HepG2 (cell line): Measurements from ENCODE around the gene AGFG1. TPM values are rescaled to one million over a fixed set of nuclear protein-coding genes. Genes with fewer than 3 reads are reported as not detected.

ENCODE experiments used
- ATAC-seq: fragments of 200-7000 bp; cut with Tn5 transposase; 3 replicates; pipeline ENCODE4 v1.9.1; 2020; ENCODE audit warnings: mild to moderate bottlenecking, moderate library complexity
- BruUV-seq: library from RNA; stranded (reverse); fragments of 400-500 nt; replicated peaks from 2 replicates; lab custom pipeline; 2021; lab: Mats Ljungman, UMichigan
- CTCF ChIA-PET: fragments of 300-600 bp; formaldehyde crosslinking; extraction: SDS; loops from one replicate; lab custom pipeline; 2021; ENCODE audit warnings: low total read pairs, inconsistent platforms, low intra/inter-chr PET ratio; lab: Yijun Ruan, JAX
- POLR2A ChIA-PET: fragments of 350-600 bp; sonication (Branson Sonifier 250); formaldehyde crosslinking; loops from one replicate; lab custom pipeline; 2020; ENCODE audit warnings: antibody characterized with exemption, inconsistent platforms; lab: Yijun Ruan, JAX
- DNase-seq: peaks from one replicate; pipeline ENCODE4 v3.0.0-alpha.2; 2015; ENCODE audit warnings: low spot score
- FAIRE-seq: peaks from 3 replicates; lab custom pipeline; 2011; peaks lifted over from hg19 to GRCh38; lab: Jason Lieb, UNC
- H2AFZ ChIP-seq: one replicate; pipeline ENCODE4 v1.6.1; 2011; ENCODE audit warnings: low read length, inconsistent platforms
- H3K27ac ChIP-seq: fragments of 300-600 bp; 3 replicates; pipeline ENCODE4 v1.8.0; 2011; ENCODE audit warnings: mixed run types, mild to moderate bottlenecking, mixed read lengths, low read length, inconsistent platforms; ENCODE audit not compliant: insufficient read depth; ENCODE audit errors: extremely low read length
- H3K27me3 ChIP-seq, 2 experiments: fragments of 200-600 bp in 1 of 2; 2 replicates in 1 of 2; 3 replicates in 1 of 2; pipeline versions ENCODE4 v1.6.0 to v1.8.0; 2011; ENCODE audit warnings: low read length in 2 of 2, mild to moderate bottlenecking in 2 of 2, moderate library complexity in 2 of 2, inconsistent platforms in 1 of 2; ENCODE audit not compliant: insufficient read depth in 2 of 2, control insufficient read depth in 1 of 2
- H3K36me3 ChIP-seq, 2 experiments: fragments of 200-600 bp in 1 of 2; replicated peaks in 1 of 2; 2 replicates in 1 of 2; 3 replicates in 1 of 2; pipeline versions ENCODE4 v1.5.1 to v1.8.0; 2011; ENCODE audit warnings: low read length in 2 of 2, inconsistent platforms in 1 of 2; ENCODE audit not compliant: insufficient read depth in 2 of 2, control insufficient read depth in 1 of 2
- H3K4me1 ChIP-seq: 2 replicates; pipeline ENCODE4 v1.5.1; 2012; ENCODE audit warnings: low read length, inconsistent platforms; ENCODE audit not compliant: insufficient read depth
- H3K4me2 ChIP-seq: 2 replicates; pipeline ENCODE4 v1.6.0; 2011; ENCODE audit warnings: low read depth, low read length, inconsistent platforms
- H3K4me3 ChIP-seq, 3 experiments: fragments of 200-600 bp in 1 of 3; sonication (generic), shearing (Covaris generic) in 1 of 3; replicated peaks in 1 of 3; 2 replicates each; pipeline ENCODE4 v1.5.1; 2011 to 2016; ENCODE audit warnings: low read length in 3 of 3, inconsistent platforms in 2 of 3, low read depth in 2 of 3, mild to moderate bottlenecking in 2 of 3, control low read depth in 1 of 3, mixed read lengths in 1 of 3; ENCODE audit not compliant: insufficient read depth in 1 of 3
- H3K79me2 ChIP-seq: one replicate; pipeline ENCODE4 v1.6.1; 2011; ENCODE audit warnings: low read length, inconsistent platforms; ENCODE audit not compliant: insufficient read depth
- H3K9ac ChIP-seq: 2 replicates; pipeline ENCODE4 v1.6.0; 2011; ENCODE audit warnings: mild to moderate bottlenecking, low read depth, low read length, inconsistent platforms; ENCODE audit not compliant: insufficient read depth
- H3K9me3 ChIP-seq: 2 replicates; pipeline ENCODE4 v1.5.1; 2012; ENCODE audit warnings: mild to moderate bottlenecking, low read length
- H4K20me1 ChIP-seq: 2 replicates; pipeline ENCODE4 v1.6.0; 2011; ENCODE audit warnings: inconsistent platforms, mild to moderate bottlenecking, low read length, moderate library complexity; ENCODE audit not compliant: insufficient read depth
- CREB1 ChIP-seq, 2 experiments: fragments of 450-650 bp in 1 of 2; IDR thresholded peaks; 2 replicates each; pipeline ENCODE4 v1.6.1; 2016 to 2017; ENCODE audit warnings: control low read depth in 1 of 2, mild to moderate bottlenecking in 1 of 2, missing compliant biosample characterization in 1 of 2, missing genetic modification characterization in 1 of 2
- CREM ChIP-seq, 2 experiments: sonication (generic) in 1 of 2; formaldehyde crosslinking in 1 of 2; IDR thresholded peaks; 2 replicates each; pipeline versions ENCODE4 v1.4.0 to v1.6.1; 2016 to 2020; ENCODE audit warnings: antibody characterized with exemption in 1 of 2, mild to moderate bottlenecking in 1 of 2, missing genetic modification reagents in 1 of 2
- PAXIP1 ChIP-seq: sonication (generic); formaldehyde crosslinking; conservative IDR thresholded peaks from 2 replicates; pipeline ENCODE4 v1.4.0; 2020; ENCODE audit warnings: mild to moderate bottlenecking, missing genetic modification reagents, moderate library complexity
- ZBTB40 ChIP-seq, 2 experiments: fragments of 450-650 bp in 1 of 2; sonication (generic) in 1 of 2; formaldehyde crosslinking in 1 of 2; IDR thresholded peaks; 2 replicates each; pipeline versions ENCODE4 v1.6.1 to v1.8.0; 2016 to 2022; ENCODE audit warnings: antibody characterized with exemption in 1 of 2, mild to moderate bottlenecking in 1 of 2, missing genetic modification reagents in 1 of 2
- in situ Hi-C: cut with HindIII; loops from 2 replicates; pipeline ENCODE4 v1.10.0; 2017; ENCODE audit warnings: low pct_unique_long_range_greater_than_20kb; ENCODE audit not compliant: extremely low pct_ligation_motif_present
- intact Hi-C: fragments of 100-400 bp; cut with micrococcal nuclease; formaldehyde crosslinking; loops from one replicate; pipeline ENCODE4 v1.10.0; 2022; ENCODE audit not compliant: unreplicated experiment
- polyA plus RNA-seq, 8 experiments: library from polyadenylated mRNA; depleted of rRNA in 3 of 8; stranded (reverse) in 7 of 8; unstranded in 1 of 8; fragments of >200 nt; fragmentation: Illumina TruSeq in 4 of 8; extraction: Trizol in 4 of 8; gene quantifications; 2 replicates each; pipeline versions ENCODE4 v1.2.1 to v1.2.3, GENCODE V29; 2011 to 2016; ENCODE audit warnings: low read depth in 4 of 8, missing spikeins in 1 of 8, mixed read lengths in 1 of 8; ENCODE audit not compliant: insufficient read depth in 1 of 8
- total RNA-seq, 5 experiments: library from RNA; depleted of rRNA; stranded (reverse); fragments of >200 nt; fragmentation: Illumina TruSeq; extraction: Trizol; gene quantifications; 2 replicates each; pipeline ENCODE4 v1.2.3, GENCODE V29; 2016; ENCODE audit warnings: low read depth in 1 of 5

The AGFG1 gene
- total and polyA plus RNA-seq, 2 of the 13 experiments (the other 11 are each of a cell fraction or from before 2014, with no cell fraction given) = 145 to 168 TPM

GRCh38 chr2:227451655-227451992 is 20.3 kb upstream of the AGFG1 start:
- no peaks in the 10 kb centered on the region for H3K9me3 ChIP-seq
- peaks cover 89% of the 10 kb centered on the region for H3K4me1 ChIP-seq
- no TSS peak for BruUV-seq
- H2AFZ ChIP-seq = no peak overlapping the region
- DNase-seq (no peak), ATAC-seq (no peak; the same call in 2 of the 3 replicates), FAIRE-seq (no peak)
- ChIA-PET POLR2A (interaction anchor here (0.8 to 2.0 kb wide), 6 partner anchors 9 to 32 kb away, joined by 3 to 15 read pairs (median 6); no protein-coding TSS in a partner anchor), CTCF (no interaction called here)
- peak overlapping the region; percentile 17; the same call in 1 of the 2 replicates for H3K9ac ChIP-seq
- peak overlapping the region; percentile 90 for H3K27ac ChIP-seq
- in situ Hi-C loops (no loop called here), intact Hi-C loops (loop anchor here (1.0 to 5.0 kb wide), 5 partner anchors 15 to 366 kb away; partner anchors contain the start of gene AGFG1)
- H3K36me3 ChIP-seq = no peaks in the 10 kb centered on the region
- no peaks in the 10 kb centered on the region for H3K27me3 ChIP-seq
- H3K4me2 ChIP-seq = peak overlapping the region; percentile 73
- H4K20me1 ChIP-seq = no peaks in the 10 kb centered on the region
- H3K79me2 ChIP-seq = no peaks in the 10 kb centered on the region
- no peak overlapping the region; a peak in 1 of 6 replicates for H3K4me3 ChIP-seq
- no peak for TF ChIP-seq CREB1 (IDR thresholded peaks at IDR 0.05)
- TF ChIP-seq CREB1 (CRISPR knock-in tag; IDR thresholded peaks at IDR 0.05) = peak; percentile 26; the same call in 1 of the 2 replicates
- TF ChIP-seq PAXIP1 = 0 out of 2 replicates have a peak, but pooled peaks have one; percentile 7
- peak; percentile 19; the same call in 1 of the 2 replicates for TF ChIP-seq CREM (IDR thresholded peaks at IDR 0.05)
- TF ChIP-seq CREM (CRISPR knock-in tag; IDR thresholded peaks at IDR 0.05) = no peak
- no peak for TF ChIP-seq ZBTB40 (IDR thresholded peaks at IDR 0.05)
- no peak for TF ChIP-seq ZBTB40 (CRISPR knock-in tag; IDR thresholded peaks at IDR 0.05)
